Sigmoid colon (tissue), 3 donors: Measurements from ENCODE around the gene DIRAS3.

Experiments
- CTCF ChIP-seq, 4 experiments: fragments of 450-650 bp in 3 of 4; fragments of 200-600 bp in 1 of 4; IDR thresholded peaks; one replicate each; pipeline ENCODE4 v1.5.1; 2016 to 2019; ENCODE audit warnings: antibody characterized with exemption in 4 of 4, mild to moderate bottlenecking in 3 of 4, moderate library complexity in 2 of 4
- POLR2A ChIP-seq, 2 donors: fragments of 450-650 bp; IDR thresholded peaks; one replicate each; pipeline ENCODE4 v1.6.1; 2016; ENCODE audit warnings: antibody characterized with exemption in 2 of 2, mild to moderate bottlenecking in 2 of 2, moderate library complexity in 2 of 2

GRCh38 chr1:68036946-68037345, 13.5 kb downstream of the DIRAS3 start:
- TF ChIP-seq CTCF (IDR thresholded peaks at IDR 0.05) (no peak), POLR2A (IDR thresholded peaks at IDR 0.05) (no peak)
